SK-N-SH (cell line): ENCODE data around the gene FUCA1. TPM values are rescaled to one million over a fixed set of nuclear protein-coding genes. Genes with fewer than 3 reads are reported as not detected.

Experiments used
- CTCF ChIA-PET: fragments of 300-600, 350-600 bp; formaldehyde crosslinking; extraction: SDS; loops from one replicate; lab custom pipeline; 2021; lab: Yijun Ruan, JAX
- POLR2A ChIA-PET: fragments of 350-600 bp; sonication (Branson Sonifier 250); formaldehyde crosslinking; extraction: SDS; loops from one replicate; lab custom pipeline; 2020; ENCODE audit warnings: antibody characterized with exemption, inconsistent platforms; lab: Yijun Ruan, JAX
- DNase-seq: peaks from one replicate; pipeline ENCODE4 v3.0.0; 2012
- H2AFZ ChIP-seq: fragments of 200-600 bp; sonication (generic); 2 replicates; pipeline ENCODE4 v1.8.1; 2016; ENCODE audit warnings: antibody characterized with exemption, mild to moderate bottlenecking, low read depth
- H3F3A ChIP-seq: fragments of 200-600 bp; sonication (generic); replicated peaks from 2 replicates; pipeline ENCODE3; 2016; ENCODE audit warnings: antibody characterized with exemption, mild to moderate bottlenecking; ENCODE audit not compliant: insufficient read depth
- H3K27ac ChIP-seq, 2 experiments: fragments of 200-500 bp in 1 of 2; fragments of 200-600 bp in 1 of 2; sonication (Bioruptor generic) in 1 of 2; sonication (generic), shearing (Covaris generic) in 1 of 2; 2 replicates each; pipeline versions ENCODE4 v1.5.1 to v1.6.1; 2014 to 2016; ENCODE audit warnings: low read depth in 2 of 2, inconsistent platforms in 1 of 2, low read length in 1 of 2, mild to moderate bottlenecking in 1 of 2, mixed read lengths in 1 of 2
- H3K27me3 ChIP-seq: fragments of 200-600 bp; sonication (generic), shearing (Covaris generic); 2 replicates; pipeline ENCODE4 v1.6.1; 2016; ENCODE audit warnings: mixed run types; ENCODE audit not compliant: insufficient read depth
- H3K36me3 ChIP-seq, 2 experiments: fragments of 200-500 bp in 1 of 2; fragments of 200-600 bp in 1 of 2; sonication (Bioruptor generic) in 1 of 2; sonication (generic) in 1 of 2; replicated peaks in 1 of 2; 2 replicates each; pipeline versions ENCODE3 to v1.5.1; 2014 to 2016; ENCODE audit warnings: low read length in 1 of 2, mild to moderate bottlenecking in 1 of 2; ENCODE audit not compliant: insufficient read depth in 2 of 2, control insufficient read depth in 1 of 2
- H3K4me1 ChIP-seq, 2 experiments: fragments of 200-500 bp in 1 of 2; fragments of 200-600 bp in 1 of 2; sonication (Bioruptor generic) in 1 of 2; sonication (generic), shearing (Covaris generic) in 1 of 2; 2 replicates each; pipeline versions ENCODE4 v1.5.1 to v1.6.1; 2014 to 2016; ENCODE audit warnings: low read depth in 1 of 2, low read length in 1 of 2, mixed run types in 1 of 2; ENCODE audit not compliant: insufficient read depth in 2 of 2, control insufficient read depth in 1 of 2
- H3K4me2 ChIP-seq: fragments of 200-600 bp; sonication (generic), shearing (Covaris generic); 2 replicates; pipeline ENCODE4 v1.6.1; 2017; ENCODE audit warnings: mixed run types
- H3K4me3 ChIP-seq, 2 experiments: fragments of 200-500 bp in 1 of 2; fragments of 200-600 bp in 1 of 2; sonication (Bioruptor generic) in 1 of 2; sonication (generic), shearing (Covaris generic) in 1 of 2; 2 replicates each; pipeline versions ENCODE4 v1.5.1 to v1.8.1; 2014 to 2016; ENCODE audit warnings: low read depth in 2 of 2, inconsistent platforms in 1 of 2, low read length in 1 of 2, mild to moderate bottlenecking in 1 of 2, mixed read lengths in 1 of 2, moderate library complexity in 1 of 2
- H3K79me2 ChIP-seq: fragments of 200-600 bp; sonication (generic); 2 replicates; pipeline ENCODE4 v1.8.1; 2017; ENCODE audit warnings: mild to moderate bottlenecking; ENCODE audit not compliant: insufficient read depth
- H3K9ac ChIP-seq: fragments of 200-600 bp; sonication (generic); 2 replicates; pipeline ENCODE4 v1.6.1; 2017; ENCODE audit warnings: mixed run types
- H3K9me2 ChIP-seq: fragments of 200-600 bp; sonication (generic); 2 replicates; pipeline ENCODE4 v1.6.1; 2017; ENCODE audit warnings: mixed run types
- H3K9me3 ChIP-seq: fragments of 200-600 bp; sonication (generic); 2 replicates; pipeline ENCODE4 v1.6.1; 2017; ENCODE audit warnings: mixed run types, mild to moderate bottlenecking, moderate library complexity
- H4K20me1 ChIP-seq: fragments of 200-600 bp; sonication (generic); 2 replicates; pipeline ENCODE4 v1.6.1; 2017; ENCODE audit warnings: mild to moderate bottlenecking, mixed run types; ENCODE audit not compliant: insufficient read depth
- CHD2 ChIP-seq: fragments of 150-350 bp; IDR thresholded peaks from 2 replicates; pipeline ENCODE4 v1.6.1; 2018; ENCODE audit warnings: low read length; ENCODE audit not compliant: partially characterized antibody
- ELF1 ChIP-seq: IDR thresholded peaks from 2 replicates; pipeline ENCODE4 v1.4.0; 2012
- EP300 ChIP-seq, 2 experiments: IDR thresholded peaks; 2 replicates each; pipeline versions ENCODE4 v1.4.0 to v1.6.1; 2012; ENCODE audit warnings: borderline replicate concordance in 1 of 2, low read depth in 1 of 2, low read length in 1 of 2
- FOSL2 ChIP-seq: IDR thresholded peaks from 2 replicates; pipeline ENCODE4 v1.4.0; 2012; ENCODE audit warnings: low read depth, mild to moderate bottlenecking, moderate library complexity, borderline replicate concordance
- FOXM1 ChIP-seq: IDR thresholded peaks from 2 replicates; pipeline ENCODE4 v1.4.0; 2012; ENCODE audit warnings: low read depth, mild to moderate bottlenecking
- GABPA ChIP-seq: IDR thresholded peaks from 2 replicates; pipeline ENCODE4 v1.4.0; 2012; ENCODE audit warnings: low read depth, mild to moderate bottlenecking
- IRF3 ChIP-seq: fragments of 150-350 bp; IDR thresholded peaks from 2 replicates; pipeline ENCODE4 v1.6.1; 2016; ENCODE audit warnings: mild to moderate bottlenecking, low read depth, low read length
- MAX ChIP-seq: IDR thresholded peaks from 2 replicates; pipeline ENCODE4 v1.4.0; 2012; ENCODE audit warnings: low read depth
- MEF2A ChIP-seq: IDR thresholded peaks from 2 replicates; pipeline ENCODE4 v1.4.0; 2012; ENCODE audit warnings: low read depth, borderline replicate concordance
- MXI1 ChIP-seq: IDR thresholded peaks from 2 replicates; pipeline ENCODE4 v1.6.1; 2012; ENCODE audit warnings: mild to moderate bottlenecking, low read depth, low read length, improper control_type of control experiment
- NFIC ChIP-seq: IDR thresholded peaks from 2 replicates; pipeline ENCODE4 v1.4.0; 2012; ENCODE audit warnings: borderline replicate concordance
- RAD21 ChIP-seq: IDR thresholded peaks from 2 replicates; pipeline ENCODE4 v1.6.1; 2012; ENCODE audit warnings: mild to moderate bottlenecking, low read length
- REST ChIP-seq: IDR thresholded peaks from 2 replicates; pipeline ENCODE4 v1.6.1; 2012; ENCODE audit warnings: mild to moderate bottlenecking, low read depth, low read length, moderate library complexity
- SIN3A ChIP-seq: IDR thresholded peaks from 2 replicates; pipeline ENCODE4 v1.6.1; 2012; ENCODE audit warnings: low read depth, mild to moderate bottlenecking, low read length, moderate library complexity, borderline replicate concordance
- SMC3 ChIP-seq: IDR thresholded peaks from 2 replicates; pipeline ENCODE4 v1.6.1; 2012; ENCODE audit warnings: low read depth, low read length, improper control_type of control experiment
- TAF1 ChIP-seq: IDR thresholded peaks from 2 replicates; pipeline ENCODE4 v1.6.1; 2012; ENCODE audit warnings: low read depth, mild to moderate bottlenecking, low read length, moderate library complexity, borderline replicate concordance
- TCF12 ChIP-seq: IDR thresholded peaks from 2 replicates; pipeline ENCODE4 v1.4.0; 2012
- USF2 ChIP-seq: fragments of 150-350 bp; IDR thresholded peaks from 2 replicates; pipeline ENCODE4 v1.6.1; 2017; ENCODE audit warnings: antibody characterized with exemption, low read length, low read depth, borderline replicate concordance
- ZBTB33 ChIP-seq: IDR thresholded peaks from 2 replicates; pipeline ENCODE4 v1.4.0; 2012; ENCODE audit warnings: low read depth, borderline replicate concordance
- WGBS: methylation state at CpG from one replicate; pipeline ENCODE4 v1.1.6; 2017; ENCODE audit warnings: low lambda C conversion rate; 5-methylcytosine and 5-hydroxymethylcytosine counted together
- polyA plus RNA-seq, 3 experiments: library from polyadenylated mRNA; depleted of rRNA; stranded (reverse); fragments of >200 nt; gene quantifications; 2 replicates each; pipeline ENCODE4 v1.2.3, GENCODE V29; 2012

The FUCA1 gene
- polyA plus RNA-seq, 1 of the 3 experiments (the other 2 are of a cell fraction): 31.9 TPM

- no peak for TF ChIP-seq RAD21
- no peak for TF ChIP-seq CHD2
- TF ChIP-seq TAF1: no peak
- no peak for TF ChIP-seq IRF3
- TF ChIP-seq MXI1: no peak
- no peak for TF ChIP-seq FOXM1
- no peak for TF ChIP-seq REST
- no peak for TF ChIP-seq EP300 (IDR thresholded peaks at IDR 0.05; ENCODE audit: borderline replicate concordance in 1 of 2, low read depth in 1 of 2, low read length in 1 of 2)
These were observed 14.7 kb upstream of the FUCA1 start (continued) for GRCh38 chr1:23882746-23883145.

- no peak overlapping the region for H3K27ac ChIP-seq
- 96% methylated on average over 1 of the region's 1 CpG for WGBS
- DNase-seq: no peak
- TF ChIP-seq RAD21: no peak
- TF ChIP-seq, all 33 proteins: peak for 0
- Histone ChIP-seq H3K4me3 (no peak overlapping the region), H3K9ac (no peak overlapping the region), H3K36me3 (no peaks in the 10 kb centered on the region), H3K4me2 (no peak overlapping the region), H3K9me2 (no peaks in the 10 kb centered on the region), H2AFZ (no peak overlapping the region), H4K20me1 (no peaks in the 10 kb centered on the region), H3K4me1 (no peaks in the 10 kb centered on the region), H3K79me2 (no peaks in the 10 kb centered on the region), H3K27me3 (no peaks in the 10 kb centered on the region), H3F3A (no peaks in the 10 kb centered on the region), H3K9me3 (0 out of 2 replicates have a peak, but pooled peaks cover 5% of the 10 kb centered on the region)
- POLR2A ChIA-PET: no interaction called here
- CTCF ChIA-PET: interaction anchor here (1.5 kb wide), 1 partner anchor 12 kb away, joined by 4 read pairs; the partner anchor contains the start of gene FUCA1
These were observed 11.7 kb upstream of the FUCA1 start for GRCh38 chr1:23879809-23880208.

GRCh38 chr1:23878668-23879067, 10.6 kb upstream of the FUCA1 start:
- Histone ChIP-seq H3K4me3 (no peak overlapping the region), H2AFZ (no peak overlapping the region), H3K9me3 (0 out of 2 replicates have a peak, but pooled peaks cover 5% of the 10 kb centered on the region), H3F3A (no peaks in the 10 kb centered on the region), H3K4me2 (no peak overlapping the region), H3K27ac (no peak overlapping the region), H3K36me3 (no peaks in the 10 kb centered on the region), H4K20me1 (no peaks in the 10 kb centered on the region), H3K79me2 (no peaks in the 10 kb centered on the region), H3K27me3 (no peaks in the 10 kb centered on the region), H3K4me1 (no peaks in the 10 kb centered on the region), H3K9me2 (no peaks in the 10 kb centered on the region), H3K9ac (no peak overlapping the region)
- WGBS: 0% methylated on average over 1 of the region's 1 CpG
- no peak for DNase-seq
- CTCF ChIA-PET: no interaction called here
- POLR2A ChIA-PET: no interaction called here
- no peak for TF ChIP-seq MAX
- TF ChIP-seq TCF12: no peak
- TF ChIP-seq ZBTB33: no peak
- no peak for TF ChIP-seq FOSL2
- no peak for TF ChIP-seq USF2
- no peak for TF ChIP-seq ELF1
- no peak for TF ChIP-seq CHD2
- no peak for TF ChIP-seq EP300 (IDR thresholded peaks at IDR 0.05; ENCODE audit: borderline replicate concordance in 1 of 2, low read depth in 1 of 2, low read length in 1 of 2)
- TF ChIP-seq GABPA: no peak
- TF ChIP-seq SMC3: no peak
- no peak for TF ChIP-seq NFIC
- TF ChIP-seq SIN3A: no peak
- TF ChIP-seq MEF2A: no peak
